Testis (tissue), 2 donors: Measurements from ENCODE around the gene ITGA11.

Experiments
- POLR2A ChIP-seq: fragments of 450-650 bp; IDR thresholded peaks from one replicate; pipeline ENCODE4 v1.6.1; 2017; ENCODE audit warnings: antibody characterized with exemption, mild to moderate bottlenecking, moderate library complexity
- TF ChIP-seq, protein P1 (sequence below), 3 experiments: fragments of 450-650 bp in 2 of 3; fragments of 200-600 bp in 1 of 3; sonication (generic) in 1 of 3; IDR thresholded peaks; one replicate each; pipeline ENCODE4 v1.5.1; 2016 to 2019; ENCODE audit warnings: antibody characterized with exemption in 3 of 3, mild to moderate bottlenecking in 2 of 3, moderate library complexity in 1 of 3

DNA sequence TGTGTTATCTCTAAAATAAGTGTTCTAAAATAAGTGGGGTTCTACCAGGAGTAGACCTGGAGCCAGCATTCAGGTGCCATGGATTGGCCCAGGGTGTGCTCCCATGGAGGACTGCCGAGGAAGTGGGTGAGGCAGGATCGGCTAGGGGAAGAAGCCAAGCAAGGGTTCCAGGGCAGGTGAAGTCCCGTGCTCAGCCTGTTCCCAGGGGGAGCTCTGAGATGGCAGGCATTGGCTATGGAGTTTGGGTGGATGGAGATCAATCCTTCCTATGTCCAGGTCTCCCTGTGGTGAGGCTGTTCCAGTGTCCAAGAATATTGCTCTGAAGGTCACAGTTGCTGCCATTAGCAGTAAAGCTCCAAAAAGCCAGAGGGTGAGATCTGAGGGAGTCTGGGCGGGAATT, 46.9 kb upstream of the ITGA11 start:
- TF ChIP-seq, protein P1, sequence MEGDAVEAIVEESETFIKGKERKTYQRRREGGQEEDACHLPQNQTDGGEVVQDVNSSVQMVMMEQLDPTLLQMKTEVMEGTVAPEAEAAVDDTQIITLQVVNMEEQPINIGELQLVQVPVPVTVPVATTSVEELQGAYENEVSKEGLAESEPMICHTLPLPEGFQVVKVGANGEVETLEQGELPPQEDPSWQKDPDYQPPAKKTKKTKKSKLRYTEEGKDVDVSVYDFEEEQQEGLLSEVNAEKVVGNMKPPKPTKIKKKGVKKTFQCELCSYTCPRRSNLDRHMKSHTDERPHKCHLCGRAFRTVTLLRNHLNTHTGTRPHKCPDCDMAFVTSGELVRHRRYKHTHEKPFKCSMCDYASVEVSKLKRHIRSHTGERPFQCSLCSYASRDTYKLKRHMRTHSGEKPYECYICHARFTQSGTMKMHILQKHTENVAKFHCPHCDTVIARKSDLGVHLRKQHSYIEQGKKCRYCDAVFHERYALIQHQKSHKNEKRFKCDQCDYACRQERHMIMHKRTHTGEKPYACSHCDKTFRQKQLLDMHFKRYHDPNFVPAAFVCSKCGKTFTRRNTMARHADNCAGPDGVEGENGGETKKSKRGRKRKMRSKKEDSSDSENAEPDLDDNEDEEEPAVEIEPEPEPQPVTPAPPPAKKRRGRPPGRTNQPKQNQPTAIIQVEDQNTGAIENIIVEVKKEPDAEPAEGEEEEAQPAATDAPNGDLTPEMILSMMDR (IDR thresholded peaks at IDR 0.05) = no peak
- no peak for TF ChIP-seq POLR2A
